Uterus (tissue), 2 donors: ENCODE results near the gene IKBKE.

Source experiments
- CTCF ChIP-seq, 4 experiments: fragments of 200-600 bp in 2 of 4; fragments of 450-650 bp in 2 of 4; sonication (generic) in 2 of 4; IDR thresholded peaks; one replicate each; pipeline ENCODE4 v1.5.1; 2016 to 2019; ENCODE audit warnings: antibody characterized with exemption in 4 of 4, mild to moderate bottlenecking in 2 of 4, moderate library complexity in 1 of 4
- POLR2A ChIP-seq, 2 donors: fragments of 450-650 bp; IDR thresholded peaks; one replicate each; pipeline ENCODE4 v1.6.1; 2016; ENCODE audit warnings: antibody characterized with exemption in 2 of 2, mild to moderate bottlenecking in 1 of 2, moderate library complexity in 1 of 2

GRCh38 chr1:206538086-206538770 lies 68.0 kb downstream of the IKBKE start:
- TF ChIP-seq CTCF (IDR thresholded peaks at IDR 0.05): no peak
- TF ChIP-seq POLR2A (IDR thresholded peaks at IDR 0.05): no peak
